Stimulated activated CD8-positive, alpha-beta memory T cell treated with anti-CD3 and anti-CD28 coated beads, Interleukin-12 subunit alpha, Interleukin-12 subunit beta, amount 100 ng/mL, for 1 hour (primary cell): ENCODE measurements around the gene KRTAP9-4.
"Not testable (repeated sequence)": the region's sequence is repeated elsewhere in the genome, so short reads cannot be mapped to it uniquely, and the experiment has no call there.

Experiments
- DNase-seq: peaks from one replicate; pipeline ENCODE4 v3.0.0-alpha.2; 2020; ENCODE audit warnings: low read depth

The KRTAP9-4 gene

GRCh38 chr17:41264599-41264998 is 15.1 kb downstream of the KRTAP9-4 start:
- DNase-seq, result no peak

GRCh38 chr17:41265078-41265477 is 15.6 kb downstream of the KRTAP9-4 start, which contains the start of gene KRTAP9-6:
Gene KRTAP9-6, plus strand, starts transcription at chr17:41265378. Its CDS starts 0 bp downstream, at chr17:41265378.
- DNase-seq, result no peak

- no peak for DNase-seq
Observed at GRCh38 chr17:41267711-41268110, 18.2 kb downstream of the KRTAP9-4 start.

- not testable (repeated sequence) for DNase-seq
Observed at GRCh38 chr17:41271323-41271722, 21.8 kb downstream of the KRTAP9-4 start.

GRCh38 chr17:41271858-41272257 is 22.4 kb downstream of the KRTAP9-4 start:
- no peak for DNase-seq

GRCh38 chr17:41275648-41276190 is 26.2 kb downstream of the KRTAP9-4 start, which contains the start of gene KRTAP9-7:
Gene KRTAP9-7, plus strand, starts transcription at chr17:41275698. Its CDS starts 0 bp downstream, at chr17:41275698.
- DNase-seq, result not testable (repeated sequence)

GRCh38 chr17:41278176-41278955 is 28.9 kb downstream of the KRTAP9-4 start:
- DNase-seq, result no peak

GRCh38 chr17:41284043-41284442 is 34.6 kb downstream of the KRTAP9-4 start:
- no peak for DNase-seq

- no peak for DNase-seq
Observed at GRCh38 chr17:41284546-41284945, 35.1 kb downstream of the KRTAP9-4 start.

- DNase-seq, result no peak
Observed at GRCh38 chr17:41287050-41287449, 37.6 kb downstream of the KRTAP9-4 start.

GRCh38 chr17:41294016-41294415 is 44.5 kb downstream of the KRTAP9-4 start:
- DNase-seq, result no peak

GRCh38 chr17:41296846-41297245 is 47.4 kb downstream of the KRTAP9-4 start:
- DNase-seq, result no peak

- DNase-seq, result no peak
Observed at GRCh38 chr17:41298458-41299135, 49.1 kb downstream of the KRTAP9-4 start.
